ENCODE results near the gene GPD2. TPM values are rescaled to one million over a fixed set of nuclear protein-coding genes. Genes with fewer than 3 reads are reported as not detected.

Gene GPD2
- total and polyA plus RNA-seq, 10 of the 15 experiments (the other 5 are each of a cell fraction or from before 2014, with no cell fraction given), result 10.0 to 73.5 (median 43.4) TPM

DNA sequence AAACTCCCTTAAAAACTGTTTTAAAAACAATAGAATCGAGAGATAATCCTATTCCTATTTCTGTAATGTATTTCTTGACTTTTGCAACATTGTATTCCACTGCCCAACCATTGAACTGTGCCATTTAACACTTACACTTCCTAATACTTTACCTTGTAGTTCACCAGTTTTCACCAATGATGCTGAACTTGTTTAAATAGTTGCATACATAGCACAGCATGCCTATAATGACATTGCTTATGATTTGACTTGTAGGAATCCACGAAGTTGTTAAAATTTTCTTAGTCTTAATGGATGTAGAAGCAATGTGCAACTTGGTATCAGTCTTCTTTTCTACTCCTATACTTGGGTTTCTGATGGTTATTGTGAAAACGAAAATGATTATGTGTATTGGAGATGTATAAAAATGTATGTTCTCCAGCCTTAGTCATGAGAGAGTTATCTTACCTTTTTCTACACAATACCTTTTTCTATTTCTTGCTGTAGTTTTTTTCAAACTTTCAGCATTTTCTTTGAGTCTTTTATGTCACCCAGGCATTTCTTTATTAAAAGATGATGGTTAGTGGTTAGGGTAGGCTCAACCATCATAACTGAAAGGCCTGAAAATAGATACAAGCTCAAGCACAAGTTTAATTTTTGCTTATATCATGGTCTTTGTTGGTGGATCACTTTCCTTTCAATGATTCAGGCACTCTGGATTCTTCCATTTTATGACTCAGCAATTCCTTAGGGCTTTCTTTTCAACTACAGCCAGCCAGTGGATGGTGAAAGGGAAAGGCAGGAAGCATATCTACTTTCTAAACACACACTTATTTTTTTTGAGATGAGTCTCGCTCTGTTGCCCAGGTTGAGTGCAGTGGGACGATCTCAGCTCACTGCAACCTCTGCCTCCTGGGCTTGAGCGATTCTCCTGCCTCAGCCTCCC is 9.4 kb downstream of the GPD2 start (continued):
- TF ChIP-seq EED (IDR thresholded peaks at IDR 0.05; ENCODE audit: low read depth) (peak; percentile 62; the same call in 1 of the 2 replicates), KLF5 (IDR thresholded peaks at IDR 0.05; ENCODE audit: partially characterized antibody) (no peak), TARDBP (IDR thresholded peaks at IDR 0.05; ENCODE audit: borderline replicate concordance) (no peak)
- TF ChIP-seq, protein P1, sequence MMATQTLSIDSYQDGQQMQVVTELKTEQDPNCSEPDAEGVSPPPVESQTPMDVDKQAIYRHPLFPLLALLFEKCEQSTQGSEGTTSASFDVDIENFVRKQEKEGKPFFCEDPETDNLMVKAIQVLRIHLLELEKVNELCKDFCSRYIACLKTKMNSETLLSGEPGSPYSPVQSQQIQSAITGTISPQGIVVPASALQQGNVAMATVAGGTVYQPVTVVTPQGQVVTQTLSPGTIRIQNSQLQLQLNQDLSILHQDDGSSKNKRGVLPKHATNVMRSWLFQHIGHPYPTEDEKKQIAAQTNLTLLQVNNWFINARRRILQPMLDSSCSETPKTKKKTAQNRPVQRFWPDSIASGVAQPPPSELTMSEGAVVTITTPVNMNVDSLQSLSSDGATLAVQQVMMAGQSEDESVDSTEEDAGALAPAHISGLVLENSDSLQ (IDR thresholded peaks at IDR 0.05), result no peak

DNA sequence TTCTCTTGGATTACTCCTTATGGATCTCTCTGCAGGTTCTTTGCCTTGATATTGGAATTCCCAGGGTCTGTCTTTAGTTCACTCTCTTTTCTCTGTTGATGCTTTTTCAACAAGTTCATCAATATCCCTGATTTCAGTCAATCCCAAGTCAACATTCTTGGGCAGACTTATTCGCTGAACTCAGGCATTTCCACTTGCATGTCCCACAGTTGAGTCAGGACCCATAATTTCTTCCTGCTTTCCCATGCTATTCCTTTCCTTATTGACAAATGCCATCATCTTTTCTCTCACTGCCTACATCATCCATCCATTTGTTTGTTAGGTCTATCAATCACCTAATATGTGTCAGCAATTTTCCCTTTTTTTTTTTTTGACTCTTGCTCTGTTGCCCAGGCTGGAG is 11.6 kb downstream of the GPD2 start:
- H3K79me2 ChIP-seq (ENCODE audit: control insufficient read depth, insufficient read depth, low read length), result peaks cover 16% of the 10 kb centered on the region
- H3K4me3 ChIP-seq, result no peak overlapping the region
- no peak overlapping the region for H3K27ac ChIP-seq (ENCODE audit: control insufficient read depth, insufficient read depth)
- no peak for FAIRE-seq
- BruUV-seq (replicated peaks), result no TSS peak
- H3K4me1 ChIP-seq (ENCODE audit: control insufficient read depth, insufficient read depth, low read length), result peaks cover 17% of the 10 kb centered on the region
- H3K4me2 ChIP-seq (ENCODE audit: control insufficient read depth, insufficient read depth), result no peak overlapping the region
- CTCF ChIA-PET, result no interaction called here
- no peaks in the 10 kb centered on the region; the same call in 2 of the 3 replicates for H3K9me3 ChIP-seq (replicated peaks; ENCODE audit: control insufficient read depth, insufficient read depth, low read length)
- no peaks in the 10 kb centered on the region for H4K20me1 ChIP-seq (ENCODE audit: control insufficient read depth, insufficient read depth)
- no peaks in the 10 kb centered on the region for H3K27me3 ChIP-seq (replicated peaks in 1 of 2; ENCODE audit: control insufficient read depth in 2 of 2, insufficient read depth in 2 of 2, low read length in 1 of 2)
- intact Hi-C loops (cut with micrococcal nuclease; ENCODE audit: unreplicated experiment), result no loop called here
- no peak overlapping the region for H3K9ac ChIP-seq (ENCODE audit: control insufficient read depth, insufficient read depth, low read length)
- POLR2A ChIA-PET, result no interaction called here
- TF ChIP-seq ZSCAN29 (IDR thresholded peaks at IDR 0.05) (no peak), TARDBP (IDR thresholded peaks at IDR 0.05; ENCODE audit: borderline replicate concordance) (no peak), CREM (IDR thresholded peaks at IDR 0.05; ENCODE audit: low read depth) (no peak), SMC3 (IDR thresholded peaks at IDR 0.05; ENCODE audit: borderline replicate concordance, low read length) (no peak)
- TF ChIP-seq, protein P2, sequence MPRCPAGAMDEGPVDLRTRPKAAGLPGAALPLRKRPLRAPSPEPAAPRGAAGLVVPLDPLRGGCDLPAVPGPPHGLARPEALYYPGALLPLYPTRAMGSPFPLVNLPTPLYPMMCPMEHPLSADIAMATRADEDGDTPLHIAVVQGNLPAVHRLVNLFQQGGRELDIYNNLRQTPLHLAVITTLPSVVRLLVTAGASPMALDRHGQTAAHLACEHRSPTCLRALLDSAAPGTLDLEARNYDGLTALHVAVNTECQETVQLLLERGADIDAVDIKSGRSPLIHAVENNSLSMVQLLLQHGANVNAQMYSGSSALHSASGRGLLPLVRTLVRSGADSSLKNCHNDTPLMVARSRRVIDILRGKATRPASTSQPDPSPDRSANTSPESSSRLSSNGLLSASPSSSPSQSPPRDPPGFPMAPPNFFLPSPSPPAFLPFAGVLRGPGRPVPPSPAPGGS (IDR thresholded peaks at IDR 0.05; ENCODE audit: borderline replicate concordance, insufficient read depth, low read depth, low read length, poor library complexity, severe bottlenecking), result no peak
- TF ChIP-seq, protein P3, sequence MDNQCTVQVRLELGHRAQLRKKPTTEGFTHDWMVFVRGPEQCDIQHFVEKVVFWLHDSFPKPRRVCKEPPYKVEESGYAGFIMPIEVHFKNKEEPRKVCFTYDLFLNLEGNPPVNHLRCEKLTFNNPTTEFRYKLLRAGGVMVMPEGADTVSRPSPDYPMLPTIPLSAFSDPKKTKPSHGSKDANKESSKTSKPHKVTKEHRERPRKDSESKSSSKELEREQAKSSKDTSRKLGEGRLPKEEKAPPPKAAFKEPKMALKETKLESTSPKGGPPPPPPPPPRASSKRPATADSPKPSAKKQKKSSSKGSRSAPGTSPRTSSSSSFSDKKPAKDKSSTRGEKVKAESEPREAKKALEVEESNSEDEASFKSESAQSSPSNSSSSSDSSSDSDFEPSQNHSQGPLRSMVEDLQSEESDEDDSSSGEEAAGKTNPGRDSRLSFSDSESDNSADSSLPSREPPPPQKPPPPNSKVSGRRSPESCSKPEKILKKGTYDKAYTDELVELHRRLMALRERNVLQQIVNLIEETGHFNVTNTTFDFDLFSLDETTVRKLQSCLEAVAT (IDR thresholded peaks at IDR 0.05), result no peak
- no peak for DNase-seq (ENCODE audit: low read depth, low spot score)
- SMC1A ChIA-PET (ENCODE audit: uncharacterized antibody, unreplicated experiment), result no interaction called here
- no peaks in the 10 kb centered on the region for H3K36me3 ChIP-seq (ENCODE audit: control insufficient read depth in 2 of 2, insufficient read depth in 2 of 2, low read length in 1 of 2)
- 100% methylated on average over 1 of the region's 1 CpG for WGBS (ENCODE audit: insufficient coverage, insufficient replicate concordance, low lambda C conversion rate, missing lambda C conversion rate)
- no peak overlapping the region for H2AFZ ChIP-seq (ENCODE audit: control insufficient read depth, low read depth, low read length)
- RAD21 ChIA-PET (ENCODE audit: unreplicated experiment), result no interaction called here
- in situ Hi-C loops (cut with MboI), result no loop called here
- ATAC-seq, result no peak

All from GM12878 (cell line).